Trophoblast cell (in vitro differentiated cells and primary cell): ENCODE measurements around the gene ZNF446.
A peak's percentile ranks its signal among the peaks of the same experiment; 100 is the strongest.
"Not testable (repeated sequence)": the region's sequence is repeated elsewhere in the genome, so short reads cannot be mapped to it uniquely, and the experiment has no call there.

ENCODE experiments used
- DNase-seq, 2 donors: peaks; one replicate each; pipeline ENCODE4 v3.0.0-alpha.2; 2016
- H2AFZ ChIP-seq: 2 replicates; pipeline ENCODE4 v1.6.1; 2013; ENCODE audit warnings: low read length, moderate library complexity, mild to moderate bottlenecking; ENCODE audit not compliant: insufficient read depth, poor library complexity
- H2AK5ac ChIP-seq: 2 replicates; pipeline ENCODE4 v1.6.1; 2013; ENCODE audit warnings: mild to moderate bottlenecking, low read length
- H2BK120ac ChIP-seq: 2 replicates; pipeline ENCODE4 v1.6.1; 2013; ENCODE audit warnings: low read length, mild to moderate bottlenecking, moderate library complexity; ENCODE audit not compliant: insufficient read depth, poor library complexity
- H2BK12ac ChIP-seq: 2 replicates; pipeline ENCODE4 v1.6.1; 2013; ENCODE audit warnings: mild to moderate bottlenecking, low read length, moderate library complexity
- H2BK5ac ChIP-seq: 2 replicates; pipeline ENCODE4 v1.6.1; 2013; ENCODE audit warnings: low read length, low read depth, moderate library complexity, mild to moderate bottlenecking; ENCODE audit not compliant: poor library complexity
- H3K14ac ChIP-seq: 2 replicates; pipeline ENCODE4 v1.6.1; 2013; ENCODE audit warnings: mild to moderate bottlenecking, low read length
- H3K18ac ChIP-seq: 2 replicates; pipeline ENCODE4 v1.6.1; 2013; ENCODE audit warnings: mild to moderate bottlenecking, low read length
- H3K23ac ChIP-seq: 2 replicates; pipeline ENCODE4 v1.6.1; 2013; ENCODE audit warnings: low read length
- H3K27ac ChIP-seq: 2 replicates; pipeline ENCODE4 v1.5.1; 2013; ENCODE audit warnings: low read depth, mild to moderate bottlenecking, inconsistent platforms, low read length, moderate library complexity
- H3K27me3 ChIP-seq: 2 replicates; pipeline ENCODE4 v1.6.1; 2013; ENCODE audit warnings: inconsistent platforms, mild to moderate bottlenecking, low read length, moderate library complexity; ENCODE audit not compliant: insufficient read depth
- H3K36me3 ChIP-seq, 2 experiments: 1 replicate in 1 of 2; 2 replicates in 1 of 2; pipeline ENCODE4 v1.6.1; 2013; ENCODE audit warnings: low read length in 2 of 2, mild to moderate bottlenecking in 2 of 2, moderate library complexity in 1 of 2; ENCODE audit not compliant: insufficient read depth in 2 of 2, control insufficient read depth in 1 of 2
- H3K4ac ChIP-seq: 2 replicates; pipeline ENCODE4 v1.6.1; 2013; ENCODE audit warnings: low read depth, mild to moderate bottlenecking, low read length, moderate library complexity
- H3K4me1 ChIP-seq, 2 experiments: 1 replicate in 1 of 2; 2 replicates in 1 of 2; pipeline ENCODE4 v1.6.1; 2013; ENCODE audit warnings: low read length in 2 of 2, mild to moderate bottlenecking in 2 of 2, moderate library complexity in 1 of 2; ENCODE audit not compliant: insufficient read depth in 2 of 2, control insufficient read depth in 1 of 2
- H3K4me2 ChIP-seq: 2 replicates; pipeline ENCODE4 v1.6.1; 2013; ENCODE audit warnings: inconsistent platforms, mild to moderate bottlenecking, low read length, moderate library complexity
- H3K4me3 ChIP-seq: 2 replicates; pipeline ENCODE4 v1.5.1; 2013; ENCODE audit warnings: mild to moderate bottlenecking, low read depth, low read length, inconsistent platforms
- H3K79me1 ChIP-seq: one replicate; pipeline ENCODE4 v1.6.1; 2013; ENCODE audit warnings: low read length
- H3K79me2 ChIP-seq: 2 replicates; pipeline ENCODE4 v1.6.1; 2013; ENCODE audit warnings: low read length, mild to moderate bottlenecking; ENCODE audit not compliant: control insufficient read depth, insufficient read depth, poor library complexity
- H3K9ac ChIP-seq: 2 replicates; pipeline ENCODE4 v1.6.1; 2013; ENCODE audit warnings: mild to moderate bottlenecking, low read length
- H3K9me3 ChIP-seq: 2 replicates; pipeline ENCODE4 v1.6.1; 2013; ENCODE audit warnings: low read depth, mild to moderate bottlenecking, control low read depth, inconsistent platforms, low read length; ENCODE audit not compliant: insufficient read depth
- H4K12ac ChIP-seq: 2 replicates; pipeline ENCODE4 v1.6.1; 2013; ENCODE audit warnings: low read depth, mild to moderate bottlenecking, low read length, moderate library complexity
- H4K8ac ChIP-seq: 2 replicates; pipeline ENCODE4 v1.6.1; 2013; ENCODE audit warnings: low read depth, mild to moderate bottlenecking, low read length, moderate library complexity
- H4K91ac ChIP-seq: one replicate; pipeline ENCODE4 v1.6.1; 2013; ENCODE audit warnings: low read depth, mild to moderate bottlenecking, low read length, moderate library complexity
- WGBS: extraction: QIAGEN DNeasy Blood & Tissue Kit; methylation state at CpG from one replicate; pipeline ENCODE4 v1.1.7; 2013; ENCODE audit warnings: missing lambda C conversion rate; ENCODE audit not compliant: insufficient read length, insufficient coverage; ENCODE audit errors: extremely low coverage; 5-methylcytosine and 5-hydroxymethylcytosine counted together

ZNF446 gene

GRCh38 chr19:58449980-58450379, 26.2 kb upstream of the ZNF446 start:
- not testable (repeated sequence) for H4K12ac ChIP-seq, H2BK5ac ChIP-seq, H3K79me2 ChIP-seq, H3K4me3 ChIP-seq, H3K27me3 ChIP-seq, H3K9me3 ChIP-seq, H4K91ac ChIP-seq, H2AFZ ChIP-seq, H3K79me1 ChIP-seq, DNase-seq, H3K9ac ChIP-seq, H3K18ac ChIP-seq, H3K14ac ChIP-seq, H3K4me1 ChIP-seq, H2BK12ac ChIP-seq, H3K36me3 ChIP-seq, H2BK120ac ChIP-seq, H3K27ac ChIP-seq, H3K4ac ChIP-seq, H2AK5ac ChIP-seq, H3K23ac ChIP-seq, H3K4me2 ChIP-seq, H4K8ac ChIP-seq
- no CpG with 5 or more reads among the region's 5 CpGs for WGBS

- Histone ChIP-seq H4K12ac (no peak overlapping the region), H2AFZ (peak overlapping the region; percentile 58), H3K23ac (peak overlapping the region; percentile 61), H2BK120ac (no peak overlapping the region), H3K36me3 (peaks cover 5 to 10% of the 10 kb centered on the region in 2 experiments), H2BK5ac (no peak overlapping the region), H3K4me3 (peak overlapping the region; percentile 63), H4K8ac (peak overlapping the region; percentile 8), H3K4ac (no peak overlapping the region), H3K79me2 (peaks cover 2% of the 10 kb centered on the region), H2AK5ac (no peak overlapping the region), H3K79me1 (peaks cover 2% of the 10 kb centered on the region), H3K9ac (peak overlapping the region; percentile 50), H3K27me3 (no peaks in the 10 kb centered on the region), H3K14ac (no peak overlapping the region), H3K9me3 (peaks cover 8% of the 10 kb centered on the region), H3K27ac (no peak overlapping the region), H3K18ac (no peak overlapping the region), H2BK12ac (no peak overlapping the region), H3K4me1 (peaks cover 3% of the 10 kb centered on the region in 2 experiments), H3K4me2 (peak overlapping the region; percentile 97), H4K91ac (no peak overlapping the region)
- DNase-seq: no peak
- no CpG with 5 or more reads among the region's 11 CpGs for WGBS
These were observed 25.2 kb upstream of the ZNF446 start for GRCh38 chr19:58450856-58451357.

GRCh38 chr19:58451358-58452101, 24.6 kb upstream of the ZNF446 start, which contains the start of gene ZNF324B:
ZNF324B (plus strand) TSS chr19:58451622; CDS start chr19:58453702, 2,080 bp downstream.
- Histone ChIP-seq H4K8ac (peak within 1 kb of the TSS; percentile 71), H2BK120ac (no peak within 1 kb of the TSS), H3K4ac (no peak within 1 kb of the TSS), H3K4me3 (peak within 1 kb of the TSS; percentile 87), H2BK12ac (no peak within 1 kb of the TSS), H3K4me2 (peak within 1 kb of the TSS; percentile 97), H3K79me1 (peaks cover 2% of the 10 kb centered on the region), H4K12ac (peak within 1 kb of the TSS; percentile 28), H2AFZ (peak within 1 kb of the TSS; percentile 82), H4K91ac (no peak within 1 kb of the TSS), H3K27me3 (no peaks in the 10 kb centered on the region), H3K4me1 (peaks cover 3% of the 10 kb centered on the region in 2 experiments), H3K36me3 (peaks cover 10 to 16% of the 10 kb centered on the region in 2 experiments), H3K9me3 (peaks cover 8% of the 10 kb centered on the region), H3K18ac (peak within 1 kb of the TSS; percentile 6), H3K79me2 (peaks cover 2% of the 10 kb centered on the region), H3K27ac (no peak within 1 kb of the TSS), H3K14ac (peak within 1 kb of the TSS; percentile 21), H2AK5ac (no peak within 1 kb of the TSS), H2BK5ac (no peak within 1 kb of the TSS), H3K9ac (peak within 1 kb of the TSS; percentile 67), H3K23ac (peak within 1 kb of the TSS; percentile 61)
- no CpG with 5 or more reads among the region's 79 CpGs for WGBS
- peak; percentile 97 to 99 for DNase-seq

- no peak overlapping the region for H2AK5ac ChIP-seq
These were observed 22.4 kb upstream of the ZNF446 start for GRCh38 chr19:58453743-58454142.

More at GRCh38 chr19:58453743-58454142, 22.4 kb upstream of the ZNF446 start:
- Histone ChIP-seq H4K12ac (no peak overlapping the region), H2BK5ac (no peak overlapping the region), H2BK120ac (no peak overlapping the region), H3K27me3 (no peaks in the 10 kb centered on the region), H3K36me3 (peaks cover 16 to 23% of the 10 kb centered on the region in 2 experiments), H3K18ac (no peak overlapping the region), H3K79me2 (peaks cover 2% of the 10 kb centered on the region), H3K4me1 (peaks cover 3% of the 10 kb centered on the region in 2 experiments), H3K27ac (no peak overlapping the region), H3K79me1 (peaks cover 2% of the 10 kb centered on the region), H3K23ac (no peak overlapping the region), H2AFZ (no peak overlapping the region), H3K9me3 (peaks cover 6% of the 10 kb centered on the region), H2BK12ac (no peak overlapping the region), H3K4me2 (no peak overlapping the region), H3K14ac (no peak overlapping the region), H3K4me3 (no peak overlapping the region), H3K9ac (no peak overlapping the region), H4K8ac (no peak overlapping the region), H4K91ac (no peak overlapping the region), H3K4ac (no peak overlapping the region)
- no CpG with 5 or more reads among the region's 6 CpGs for WGBS
- no peak for DNase-seq
